ENCODE measurements around the gene PDAP1.

The PDAP1 gene

DNA sequence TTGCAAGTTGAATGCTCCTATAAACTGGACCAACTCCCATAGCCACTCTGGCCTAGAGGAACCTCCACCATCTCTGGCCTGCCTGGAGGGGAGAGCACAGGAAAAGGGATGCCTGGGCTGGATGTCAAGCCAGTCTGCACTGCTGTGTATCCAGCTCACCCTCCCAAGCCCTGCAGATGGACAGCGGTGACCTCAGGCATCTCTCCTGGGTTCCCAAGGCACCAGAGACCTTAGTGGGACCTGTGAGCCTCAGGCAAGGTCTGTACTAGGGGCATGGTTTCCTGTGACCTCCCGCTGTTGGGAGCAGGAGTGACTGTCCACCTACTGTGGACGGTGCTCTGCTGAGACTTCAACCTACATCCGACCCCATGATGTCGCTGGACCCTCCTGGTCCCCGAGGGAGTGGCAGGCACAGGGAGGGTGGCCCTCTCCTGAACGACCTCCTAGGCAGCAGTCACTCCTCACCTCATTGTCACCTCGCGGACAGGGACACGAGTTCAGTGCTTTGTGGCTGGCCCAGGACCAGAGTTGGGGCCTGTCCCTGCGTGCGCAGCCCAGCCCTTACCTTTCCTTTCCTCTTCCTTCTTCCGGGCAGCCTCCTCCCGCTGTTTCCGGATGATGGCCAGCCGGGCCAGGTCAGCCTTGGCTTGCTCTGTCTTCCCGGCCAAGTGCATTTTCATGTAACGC, 11.0 kb downstream of the PDAP1 start:
- DNase-seq (ENCODE audit: low read depth), result no peak
- TF ChIP-seq, protein P1, sequence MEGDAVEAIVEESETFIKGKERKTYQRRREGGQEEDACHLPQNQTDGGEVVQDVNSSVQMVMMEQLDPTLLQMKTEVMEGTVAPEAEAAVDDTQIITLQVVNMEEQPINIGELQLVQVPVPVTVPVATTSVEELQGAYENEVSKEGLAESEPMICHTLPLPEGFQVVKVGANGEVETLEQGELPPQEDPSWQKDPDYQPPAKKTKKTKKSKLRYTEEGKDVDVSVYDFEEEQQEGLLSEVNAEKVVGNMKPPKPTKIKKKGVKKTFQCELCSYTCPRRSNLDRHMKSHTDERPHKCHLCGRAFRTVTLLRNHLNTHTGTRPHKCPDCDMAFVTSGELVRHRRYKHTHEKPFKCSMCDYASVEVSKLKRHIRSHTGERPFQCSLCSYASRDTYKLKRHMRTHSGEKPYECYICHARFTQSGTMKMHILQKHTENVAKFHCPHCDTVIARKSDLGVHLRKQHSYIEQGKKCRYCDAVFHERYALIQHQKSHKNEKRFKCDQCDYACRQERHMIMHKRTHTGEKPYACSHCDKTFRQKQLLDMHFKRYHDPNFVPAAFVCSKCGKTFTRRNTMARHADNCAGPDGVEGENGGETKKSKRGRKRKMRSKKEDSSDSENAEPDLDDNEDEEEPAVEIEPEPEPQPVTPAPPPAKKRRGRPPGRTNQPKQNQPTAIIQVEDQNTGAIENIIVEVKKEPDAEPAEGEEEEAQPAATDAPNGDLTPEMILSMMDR (IDR thresholded peaks at IDR 0.05; ENCODE audit: low read depth, low read length, missing control alignments), result no peak
- H3K4me3 ChIP-seq (ENCODE audit: low read depth, low read length), result no peak overlapping the region

DNA sequence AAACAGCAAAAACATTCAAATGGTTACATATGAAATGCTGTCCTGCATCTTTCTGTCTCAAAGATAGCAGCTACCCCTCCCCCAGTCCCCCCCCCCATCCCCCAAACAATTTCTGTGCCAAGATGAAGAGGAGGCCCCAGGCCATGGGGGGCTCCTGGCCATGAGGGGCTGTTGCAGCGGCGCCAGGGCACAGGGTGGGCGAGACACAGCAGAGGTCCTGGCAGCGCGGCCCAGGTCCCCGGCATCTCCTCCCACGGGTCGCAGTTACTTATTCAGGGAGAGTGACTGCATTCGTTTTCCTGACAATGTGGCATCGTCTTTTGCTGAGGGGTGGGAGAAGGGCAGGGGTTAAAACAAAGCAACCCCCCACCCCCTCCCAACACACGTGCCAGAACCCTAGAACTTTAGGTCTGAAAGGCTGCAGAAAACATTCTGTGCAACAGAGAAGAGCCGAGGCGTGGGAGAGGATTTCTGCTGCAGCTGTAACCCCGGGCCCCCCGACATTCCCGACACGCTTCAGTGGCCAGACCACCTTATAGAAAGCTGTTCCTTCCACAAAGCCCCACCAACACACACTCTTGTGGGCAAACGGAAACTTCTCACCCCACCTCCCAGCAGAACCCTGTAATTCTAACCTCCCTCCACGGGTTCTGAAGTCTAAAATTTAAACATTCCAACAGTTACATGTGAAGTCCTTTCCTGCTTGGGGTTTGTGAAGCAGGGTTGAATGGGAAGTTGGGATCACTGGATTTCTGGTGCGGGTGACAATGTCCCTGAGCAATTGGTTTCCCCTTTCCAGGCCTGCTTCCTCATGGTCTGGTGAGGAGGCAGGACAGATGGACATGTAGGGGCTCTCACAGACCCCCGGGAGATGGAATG, 11.7 kb downstream of the PDAP1 start:
- no peak overlapping the region for H3K4me3 ChIP-seq (ENCODE audit: low read depth, low read length)
- TF ChIP-seq, protein P1 (IDR thresholded peaks at IDR 0.05; ENCODE audit: low read depth, low read length, missing control alignments), result no peak
- no peak for DNase-seq (ENCODE audit: low read depth)

DNA sequence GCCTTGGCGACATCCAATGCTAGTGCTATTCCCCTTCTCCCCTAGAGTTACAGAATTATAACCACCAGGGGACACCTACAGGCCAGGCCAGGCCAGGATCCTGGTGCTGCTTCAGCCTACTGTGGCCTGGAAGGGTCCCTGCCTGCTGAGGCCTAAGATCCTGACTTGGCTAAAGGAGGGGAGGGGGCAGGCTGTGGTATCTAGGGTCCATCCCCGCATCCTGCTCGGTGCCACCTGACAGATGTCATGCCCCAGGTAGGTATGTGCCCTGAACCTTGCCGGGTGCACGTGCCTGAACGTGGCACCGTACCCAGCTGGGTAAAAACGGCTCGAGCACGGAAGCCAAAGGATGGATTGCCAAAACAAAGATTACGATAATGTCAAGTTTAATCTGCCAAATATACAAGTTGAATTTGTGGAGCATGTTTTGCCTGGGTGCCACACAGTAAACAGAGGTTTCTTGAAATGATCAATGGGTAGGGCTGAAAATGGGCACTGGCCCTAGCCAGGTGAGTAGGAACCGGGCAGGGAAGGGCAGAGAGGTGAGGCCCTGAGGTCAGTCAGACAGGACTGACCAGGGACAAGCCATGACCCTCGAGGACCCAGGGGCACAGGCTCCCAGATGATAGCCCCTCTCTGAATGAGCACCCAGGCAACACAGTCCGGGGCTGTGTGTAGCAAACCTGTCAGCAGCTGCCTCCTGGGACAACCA, 12.6 kb downstream of the PDAP1 start:
- no peak for DNase-seq (ENCODE audit: low read depth)

DNA sequence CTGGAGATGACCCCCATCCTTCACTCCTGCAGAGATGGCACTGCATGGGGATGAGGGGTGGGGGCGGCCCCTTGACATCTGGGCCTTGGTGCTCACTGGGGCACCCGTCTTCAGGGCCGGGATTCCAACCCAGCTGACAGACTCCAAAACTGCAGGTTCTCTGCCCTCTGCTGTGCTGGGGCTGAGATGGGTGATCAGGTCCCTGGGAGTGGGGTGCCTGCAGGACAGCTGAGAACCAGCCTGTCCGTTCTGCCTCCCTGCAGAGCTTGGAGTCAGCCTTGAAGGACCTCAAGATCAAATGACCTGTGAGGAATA, 14.3 kb downstream of the PDAP1 start:
- H3K4me3 ChIP-seq (ENCODE audit: low read depth, low read length), result no peak overlapping the region
- TF ChIP-seq, protein P1 (IDR thresholded peaks at IDR 0.05; ENCODE audit: low read depth, low read length, missing control alignments), result no peak
- no peak for DNase-seq (ENCODE audit: low read depth)

More for the DNA sequence above, 12.6 kb downstream of the PDAP1 start:
- no peak overlapping the region for H3K4me3 ChIP-seq (ENCODE audit: low read depth, low read length)
- TF ChIP-seq, protein P1 (IDR thresholded peaks at IDR 0.05; ENCODE audit: low read depth, low read length, missing control alignments), result no peak

DNA sequence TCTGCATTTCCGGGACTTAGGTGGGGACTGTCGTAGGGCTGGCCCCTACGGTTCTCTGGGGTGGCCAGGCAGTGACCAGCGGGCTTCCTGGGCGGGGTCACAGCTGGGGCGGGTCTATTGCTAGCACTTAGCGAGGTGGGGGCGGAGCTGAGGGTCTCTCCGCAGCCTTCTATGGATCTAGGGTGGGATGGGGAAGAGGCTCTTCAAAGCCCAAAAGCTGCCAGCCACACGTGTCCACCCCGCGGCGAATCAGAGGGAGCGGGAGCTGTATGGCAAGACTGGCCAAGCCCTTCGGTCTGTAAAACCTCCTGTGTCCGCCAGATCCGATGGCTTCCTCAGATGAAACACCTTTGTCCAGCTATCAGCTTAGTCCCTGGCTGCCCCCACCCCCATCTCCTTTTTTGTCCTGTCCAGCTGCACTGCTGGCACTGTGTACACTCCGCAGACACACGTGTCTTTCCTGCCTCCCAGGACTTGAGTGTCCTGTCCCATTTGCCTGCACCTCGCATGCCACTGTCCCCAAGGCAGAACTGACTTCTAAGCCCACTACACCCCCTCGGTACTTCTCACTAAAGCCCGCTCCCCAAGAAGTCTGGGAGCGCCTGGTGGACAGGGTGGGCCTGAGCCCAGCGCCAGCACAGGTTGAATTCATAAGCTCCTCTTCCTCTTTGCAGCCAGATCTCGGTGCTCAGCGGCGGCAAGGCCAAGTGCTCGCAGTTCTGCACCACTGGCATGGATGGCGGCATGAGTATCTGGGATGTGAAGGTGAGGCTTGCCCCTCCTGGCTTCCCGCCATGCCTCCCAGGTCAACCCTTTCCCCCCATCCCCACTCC, 14.8 kb downstream of the PDAP1 start:
- H3K4me3 ChIP-seq (ENCODE audit: low read depth, low read length), result no peak overlapping the region
- no peak for DNase-seq (ENCODE audit: low read depth)
- TF ChIP-seq, protein P1 (IDR thresholded peaks at IDR 0.05; ENCODE audit: low read depth, low read length, missing control alignments), result no peak

DNA sequence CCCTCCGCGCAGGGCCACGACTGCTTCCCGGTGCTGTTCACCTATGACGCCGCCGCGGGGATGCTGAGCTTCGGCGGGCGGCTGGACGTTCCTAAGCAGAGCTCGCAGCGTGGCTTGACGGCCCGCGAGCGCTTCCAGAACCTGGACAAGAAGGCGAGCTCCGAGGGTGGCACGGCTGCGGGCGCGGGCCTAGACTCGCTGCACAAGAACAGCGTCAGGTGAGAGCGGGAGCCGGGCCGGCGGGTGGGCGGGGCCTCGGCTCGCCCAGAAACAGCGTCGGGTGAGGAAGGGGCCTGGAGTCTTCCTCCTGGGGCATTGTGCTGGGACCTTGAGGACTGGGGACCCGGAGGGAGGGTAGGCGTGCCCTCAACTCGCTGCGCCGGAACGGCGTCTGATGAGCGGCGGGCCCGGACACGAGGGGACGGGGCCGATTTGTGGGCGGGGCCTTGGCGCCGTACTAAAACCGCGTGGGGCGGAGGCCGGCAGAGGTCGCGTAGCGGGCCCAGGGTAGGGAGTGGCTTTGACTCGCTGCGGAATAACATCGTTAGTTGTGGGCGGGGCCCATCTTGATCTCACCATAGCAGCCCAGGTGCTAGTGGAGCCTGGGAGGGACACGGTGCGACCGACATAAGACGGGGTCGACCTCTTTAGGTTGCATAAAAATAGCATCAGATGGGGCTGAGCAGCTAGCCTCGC, 15.6 kb downstream of the PDAP1 start:
- TF ChIP-seq, protein P1 (IDR thresholded peaks at IDR 0.05; ENCODE audit: low read depth, low read length, missing control alignments), result no peak
- H3K4me3 ChIP-seq (ENCODE audit: low read depth, low read length), result no peak overlapping the region
- no peak for DNase-seq (ENCODE audit: low read depth)

All from GM12864 (cell line).